HepG2 (cell line): ENCODE results near the gene TOP1. TPM values are rescaled to one million over a fixed set of nuclear protein-coding genes. Genes with fewer than 3 reads are reported as not detected.

Experiments used
- CCAR2 ChIP-seq: fragments of 200-400 bp; formaldehyde crosslinking; optimal IDR thresholded peaks from 2 replicates; pipeline ENCODE3; 2018; ENCODE audit warnings: low read depth, mild to moderate bottlenecking, low read length, moderate library complexity
- ETV6 ChIP-seq: sonication (generic); formaldehyde crosslinking; conservative IDR thresholded peaks from 2 replicates; pipeline ENCODE4 v1.4.0; 2020; ENCODE audit warnings: missing genetic modification reagents
- HMGA1 ChIP-seq: sonication (generic); formaldehyde crosslinking; conservative IDR thresholded peaks from 2 replicates; pipeline ENCODE4 v1.4.0; 2020; ENCODE audit warnings: missing genetic modification reagents
- HNF1A ChIP-seq, 2 experiments: sonication (generic) in 1 of 2; formaldehyde crosslinking in 1 of 2; IDR thresholded peaks; 2 replicates each; pipeline versions ENCODE4 v1.4.0 to v1.6.1; 2016 to 2020; ENCODE audit warnings: borderline replicate concordance in 1 of 2, low read depth in 1 of 2, mild to moderate bottlenecking in 1 of 2, missing genetic modification reagents in 1 of 2
- HNRNPH1 ChIP-seq: fragments of 200-400 bp; formaldehyde crosslinking; optimal IDR thresholded peaks from 2 replicates; pipeline ENCODE3; 2017; ENCODE audit warnings: mild to moderate bottlenecking, low read depth, low read length
- KAT8 ChIP-seq: IDR thresholded peaks from 2 replicates; pipeline ENCODE4 v1.6.1; 2016; ENCODE audit warnings: missing genetic modification reagents, missing compliant biosample characterization
- NCOA5 ChIP-seq: sonication (generic); formaldehyde crosslinking; IDR thresholded peaks from 2 replicates; pipeline ENCODE4 v1.4.0; 2020; ENCODE audit warnings: missing genetic modification reagents
- NFKB2 ChIP-seq: sonication (generic); formaldehyde crosslinking; IDR thresholded peaks from 2 replicates; pipeline ENCODE4 v1.4.0; 2020; ENCODE audit warnings: missing genetic modification reagents, borderline replicate concordance
- RFX1 ChIP-seq: fragments of 450-650 bp; IDR thresholded peaks from 2 replicates; pipeline ENCODE4 v1.6.1; 2017
- TEAD2 ChIP-seq: sonication (generic); formaldehyde crosslinking; IDR thresholded peaks from 2 replicates; pipeline ENCODE4 v1.9.0; 2021; ENCODE audit warnings: missing genetic modification reagents
- ZBTB46 ChIP-seq: sonication (generic); formaldehyde crosslinking; IDR thresholded peaks from 2 replicates; pipeline ENCODE4 v1.4.0; 2020; ENCODE audit warnings: mild to moderate bottlenecking, missing genetic modification reagents, borderline replicate concordance
- ZBTB8A ChIP-seq: sonication (generic); formaldehyde crosslinking; IDR thresholded peaks from 2 replicates; pipeline ENCODE4 v1.4.0; 2020; ENCODE audit warnings: mild to moderate bottlenecking, low read depth, missing genetic modification reagents, borderline replicate concordance
- ZNF121 ChIP-seq: sonication (generic); formaldehyde crosslinking; IDR thresholded peaks from 2 replicates; pipeline ENCODE4 v1.5.0; 2020; ENCODE audit warnings: mild to moderate bottlenecking, missing genetic modification reagents
- ZNF224 ChIP-seq: sonication (generic); formaldehyde crosslinking; IDR thresholded peaks from 2 replicates; pipeline ENCODE4 v1.5.0; 2020; ENCODE audit warnings: mild to moderate bottlenecking, missing genetic modification reagents
- ZNF230 ChIP-seq: sonication (generic); formaldehyde crosslinking; IDR thresholded peaks from 2 replicates; pipeline ENCODE4 v1.4.0; 2020; ENCODE audit warnings: mild to moderate bottlenecking, missing genetic modification reagents
- ZNF24 ChIP-seq: fragments of 450-650 bp; IDR thresholded peaks from 2 replicates; pipeline ENCODE4 v1.6.1; 2017; ENCODE audit warnings: antibody characterized with exemption, mild to moderate bottlenecking
- ZNF460 ChIP-seq: sonication (generic); formaldehyde crosslinking; IDR thresholded peaks from 2 replicates; pipeline ENCODE4 v1.5.1; 2020; ENCODE audit warnings: missing genetic modification reagents, mild to moderate bottlenecking, borderline replicate concordance
- ZNF484 ChIP-seq: sonication (generic); formaldehyde crosslinking; IDR thresholded peaks from 2 replicates; pipeline ENCODE4 v1.5.1; 2020; ENCODE audit warnings: mild to moderate bottlenecking, low read depth, missing genetic modification reagents, borderline replicate concordance
- ZNF501 ChIP-seq: sonication (generic); formaldehyde crosslinking; IDR thresholded peaks from 2 replicates; pipeline ENCODE4 v1.5.1; 2020; ENCODE audit warnings: mild to moderate bottlenecking, moderate library complexity, missing genetic modification reagents
- ZNF510 ChIP-seq: sonication (generic); formaldehyde crosslinking; IDR thresholded peaks from 2 replicates; pipeline ENCODE4 v1.4.0; 2020; ENCODE audit warnings: low read depth, mild to moderate bottlenecking, missing genetic modification reagents
- ZNF556 ChIP-seq: sonication (generic); formaldehyde crosslinking; IDR thresholded peaks from 2 replicates; pipeline ENCODE4 v1.4.0; 2020; ENCODE audit warnings: mild to moderate bottlenecking, missing genetic modification reagents, borderline replicate concordance
- ZNF678 ChIP-seq: sonication (generic); formaldehyde crosslinking; IDR thresholded peaks from 2 replicates; pipeline ENCODE4 v1.4.0; 2020; ENCODE audit warnings: mild to moderate bottlenecking, missing genetic modification reagents
- ZNF691 ChIP-seq: sonication (generic); formaldehyde crosslinking; IDR thresholded peaks from 2 replicates; pipeline ENCODE4 v1.4.0; 2020; ENCODE audit warnings: missing genetic modification reagents, low read depth, mild to moderate bottlenecking, borderline replicate concordance
- polyA plus RNA-seq, 8 experiments: library from polyadenylated mRNA; depleted of rRNA in 3 of 8; stranded (reverse) in 7 of 8; unstranded in 1 of 8; fragments of >200 nt; fragmentation: Illumina TruSeq in 4 of 8; extraction: Trizol in 4 of 8; gene quantifications; 2 replicates each; pipeline versions ENCODE4 v1.2.1 to v1.2.3, GENCODE V29; 2011 to 2016; ENCODE audit warnings: low read depth in 4 of 8, missing spikeins in 1 of 8, mixed read lengths in 1 of 8; ENCODE audit not compliant: insufficient read depth in 1 of 8
- total RNA-seq, 5 experiments: library from RNA; depleted of rRNA; stranded (reverse); fragments of >200 nt; fragmentation: Illumina TruSeq; extraction: Trizol; gene quantifications; 2 replicates each; pipeline ENCODE4 v1.2.3, GENCODE V29; 2016; ENCODE audit warnings: low read depth in 1 of 5

TOP1 gene
- total and polyA plus RNA-seq, 2 of the 13 experiments (the other 11 are each of a cell fraction or from before 2014, with no cell fraction given) = 10.2 to 19.4 TPM

- no peak for TF ChIP-seq ZBTB46 (CRISPR knock-in tag)
- TF ChIP-seq RFX1 = no peak
- peak; percentile 81; the same call in 1 of the 2 replicates for TF ChIP-seq NFKB2 (CRISPR knock-in tag)
- TF ChIP-seq ZNF691 (CRISPR knock-in tag) = no peak
- no peak for TF ChIP-seq ZNF24
- no peak for TF ChIP-seq ZNF484 (CRISPR knock-in tag)
- TF ChIP-seq ZBTB8A (CRISPR knock-in tag) = 0 out of 2 replicates have a peak, but pooled peaks have one; percentile 23
- no peak for TF ChIP-seq ZNF510 (CRISPR knock-in tag)
- TF ChIP-seq ZNF230 (CRISPR knock-in tag) = no peak
- TF ChIP-seq HNRNPH1 = no peak
- 0 out of 2 replicates have a peak, but pooled peaks have one; percentile 16 for TF ChIP-seq TEAD2 (CRISPR knock-in tag)
- TF ChIP-seq ZNF224 (CRISPR knock-in tag) = no peak
- 0 out of 2 replicates have a peak, but pooled peaks have one; percentile 61 for TF ChIP-seq ZNF121 (CRISPR knock-in tag)
- peak; percentile 82 for TF ChIP-seq KAT8 (CRISPR knock-in tag)
- peak; percentile 89 for TF ChIP-seq ZNF501 (CRISPR knock-in tag)
- TF ChIP-seq ZNF556 (CRISPR knock-in tag) = no peak; the same call in 1 of the 2 replicates
- TF ChIP-seq CCAR2 = no peak
- no peak; the same call in 1 of the 2 replicates for TF ChIP-seq ZNF460 (CRISPR knock-in tag)
- no peak for TF ChIP-seq NCOA5
- TF ChIP-seq ZNF678 (CRISPR knock-in tag) = 0 out of 2 replicates have a peak, but pooled peaks have one; percentile 10
- no peak for TF ChIP-seq HNF1A (IDR thresholded peaks at IDR 0.05; ENCODE audit: low read depth)
- TF ChIP-seq HNF1A (CRISPR knock-in tag; IDR thresholded peaks at IDR 0.05; ENCODE audit: borderline replicate concordance) = no peak
- peak; percentile 33; the same call in 1 of the 2 replicates for TF ChIP-seq ETV6 (CRISPR knock-in tag)
- no peak for TF ChIP-seq HMGA1 (CRISPR knock-in tag)
Observed at GRCh38 chr20:41137614-41138474, 109.2 kb downstream of the TOP1 start (continued).
